HUES48 (cell line): ENCODE results near the gene GAGE12J.
"Not testable (repeated sequence)": the region's sequence is repeated elsewhere in the genome, so short reads cannot be mapped to it uniquely, and the experiment has no call there.

ENCODE experiments used
- H3K27ac ChIP-seq: one replicate; pipeline ENCODE4 v1.7.0; 2013; ENCODE audit warnings: low read depth, low read length, inconsistent platforms
- H3K27me3 ChIP-seq: 2 replicates; pipeline ENCODE4 v1.6.1; 2013; ENCODE audit warnings: mild to moderate bottlenecking, low read length; ENCODE audit not compliant: control insufficient read depth, insufficient read depth
- H3K36me3 ChIP-seq: 2 replicates; pipeline ENCODE4 v1.6.1; 2013; ENCODE audit warnings: low read length; ENCODE audit not compliant: control insufficient read depth, insufficient read depth
- H3K4me1 ChIP-seq: 2 replicates; pipeline ENCODE4 v1.6.1; 2013; ENCODE audit warnings: mild to moderate bottlenecking, low read length; ENCODE audit not compliant: control insufficient read depth, insufficient read depth
- H3K4me3 ChIP-seq: 2 replicates; pipeline ENCODE4 v1.5.1; 2013; ENCODE audit warnings: mild to moderate bottlenecking, low read depth, low read length
- H3K9ac ChIP-seq: 2 replicates; pipeline ENCODE4 v1.6.1; 2013; ENCODE audit warnings: mild to moderate bottlenecking, low read depth, low read length, moderate library complexity
- H3K9me3 ChIP-seq: 2 replicates; pipeline ENCODE4 v1.6.1; 2013; ENCODE audit warnings: low read length; ENCODE audit not compliant: control insufficient read depth, insufficient read depth

GAGE12J gene

GRCh38 chrX:49321737-49322136 is at the start of gene GAGE12J:
Gene GAGE12J (plus strand): TSS chrX:49322037. CDS start chrX:49323194, 1,157 bp downstream.
- H3K27me3 ChIP-seq, H3K9ac ChIP-seq, H3K36me3 ChIP-seq, H3K4me1 ChIP-seq, H3K9me3 ChIP-seq, H3K4me3 ChIP-seq, H3K27ac ChIP-seq: not testable (repeated sequence)

- H3K9me3 ChIP-seq = peaks cover 22% of the 10 kb centered on the region
- no peaks in the 10 kb centered on the region for H3K4me1 ChIP-seq
- no peak overlapping the region for H3K9ac ChIP-seq
- H3K4me3 ChIP-seq = no peak overlapping the region
- H3K27ac ChIP-seq = no peak overlapping the region
- H3K36me3 ChIP-seq = peaks cover 3% of the 10 kb centered on the region; the same call in 1 of the 2 replicates
- H3K27me3 ChIP-seq = no peaks in the 10 kb centered on the region
Measured at GRCh38 chrX:49272421-49272820, 49.4 kb upstream of the GAGE12J start.

- no peaks in the 10 kb centered on the region for H3K4me1 ChIP-seq
- H3K27me3 ChIP-seq = no peaks in the 10 kb centered on the region
- no peak overlapping the region for H3K9ac ChIP-seq
- H3K4me3 ChIP-seq = no peak overlapping the region
- H3K27ac ChIP-seq = no peak overlapping the region
- peaks cover 3% of the 10 kb centered on the region; the same call in 1 of the 2 replicates for H3K36me3 ChIP-seq
- H3K9me3 ChIP-seq = peaks cover 28% of the 10 kb centered on the region
Measured at GRCh38 chrX:49273181-49273727, 48.6 kb upstream of the GAGE12J start.

- H3K27me3 ChIP-seq = no peaks in the 10 kb centered on the region
- peaks cover 3% of the 10 kb centered on the region; the same call in 1 of the 2 replicates for H3K36me3 ChIP-seq
Measured at GRCh38 chrX:49276207-49276606, 45.6 kb upstream of the GAGE12J start.

GRCh38 chrX:49276671-49277534 is 44.9 kb upstream of the GAGE12J start:
- Histone ChIP-seq H3K9me3 (peaks cover 39% of the 10 kb centered on the region), H3K9ac (no peak overlapping the region), H3K4me3 (no peak overlapping the region), H3K27ac (no peak overlapping the region), H3K27me3 (no peaks in the 10 kb centered on the region), H3K36me3 (peaks cover 3% of the 10 kb centered on the region; the same call in 1 of the 2 replicates), H3K4me1 (no peaks in the 10 kb centered on the region)

More at GRCh38 chrX:49276207-49276606, 45.6 kb upstream of the GAGE12J start:
- Histone ChIP-seq H3K27ac (no peak overlapping the region), H3K4me3 (no peak overlapping the region), H3K4me1 (no peaks in the 10 kb centered on the region), H3K9ac (no peak overlapping the region), H3K9me3 (peaks cover 34% of the 10 kb centered on the region)

GRCh38 chrX:49277535-49277830 is 44.4 kb upstream of the GAGE12J start:
- Histone ChIP-seq H3K9me3 (peaks cover 41% of the 10 kb centered on the region), H3K4me1 (no peaks in the 10 kb centered on the region), H3K27me3 (no peaks in the 10 kb centered on the region), H3K9ac (no peak overlapping the region), H3K4me3 (no peak overlapping the region), H3K36me3 (peaks cover 3% of the 10 kb centered on the region; the same call in 1 of the 2 replicates), H3K27ac (no peak overlapping the region)

GRCh38 chrX:49278081-49278480 is 43.8 kb upstream of the GAGE12J start:
- H3K9ac ChIP-seq = no peak overlapping the region
- H3K9me3 ChIP-seq = peaks cover 41% of the 10 kb centered on the region
- no peak overlapping the region for H3K27ac ChIP-seq
- H3K4me3 ChIP-seq = no peak overlapping the region
- H3K4me1 ChIP-seq = no peaks in the 10 kb centered on the region
- peaks cover 3% of the 10 kb centered on the region; the same call in 1 of the 2 replicates for H3K36me3 ChIP-seq
- H3K27me3 ChIP-seq = no peaks in the 10 kb centered on the region

GRCh38 chrX:49282647-49283011 is 39.2 kb upstream of the GAGE12J start:
- Histone ChIP-seq H3K27me3 (no peaks in the 10 kb centered on the region), H3K9ac (no peak overlapping the region)

GRCh38 chrX:49284212-49284611 is 37.6 kb upstream of the GAGE12J start:
- no peak overlapping the region for H3K4me3 ChIP-seq
- no peak overlapping the region for H3K27ac ChIP-seq
- no peaks in the 10 kb centered on the region for H3K4me1 ChIP-seq
- H3K27me3 ChIP-seq = no peaks in the 10 kb centered on the region
- peaks cover 41% of the 10 kb centered on the region for H3K9me3 ChIP-seq
- no peak overlapping the region for H3K9ac ChIP-seq
- 0 out of 2 replicates have a peak, but pooled peaks cover 3% of the 10 kb centered on the region for H3K36me3 ChIP-seq

More at GRCh38 chrX:49282647-49283011, 39.2 kb upstream of the GAGE12J start:
- Histone ChIP-seq H3K9me3 (peaks cover 40% of the 10 kb centered on the region), H3K36me3 (0 out of 2 replicates have a peak, but pooled peaks cover 3% of the 10 kb centered on the region), H3K4me1 (no peaks in the 10 kb centered on the region), H3K4me3 (no peak overlapping the region), H3K27ac (no peak overlapping the region)

- no peak overlapping the region for H3K4me3 ChIP-seq
- H3K9me3 ChIP-seq = peaks cover 41% of the 10 kb centered on the region
- H3K4me1 ChIP-seq = no peaks in the 10 kb centered on the region
- no peaks in the 10 kb centered on the region for H3K27me3 ChIP-seq
- no peak overlapping the region for H3K9ac ChIP-seq
- H3K27ac ChIP-seq = no peak overlapping the region
- 0 out of 2 replicates have a peak, but pooled peaks cover 3% of the 10 kb centered on the region for H3K36me3 ChIP-seq
Measured at GRCh38 chrX:49286136-49286535, 35.7 kb upstream of the GAGE12J start.

- no peaks in the 10 kb centered on the region for H3K4me1 ChIP-seq
- peaks cover 39% of the 10 kb centered on the region for H3K9me3 ChIP-seq
- no peak overlapping the region for H3K4me3 ChIP-seq
- H3K36me3 ChIP-seq = 0 out of 2 replicates have a peak, but pooled peaks cover 3% of the 10 kb centered on the region
- no peaks in the 10 kb centered on the region for H3K27me3 ChIP-seq
- H3K27ac ChIP-seq = no peak overlapping the region
- no peak overlapping the region for H3K9ac ChIP-seq
Measured at GRCh38 chrX:49286581-49286980, 35.3 kb upstream of the GAGE12J start.
